GM13976 (cell line): ENCODE results near the gene NRTN.
"Not testable (repeated sequence)": the region's sequence is repeated elsewhere in the genome, so short reads cannot be mapped to it uniquely, and the experiment has no call there.

Experiments used
- DNase-seq: peaks from one replicate; pipeline ENCODE4 v3.0.0; 2012; ENCODE audit warnings: low spot score
- CTCF ChIP-seq: IDR thresholded peaks from 2 replicates; pipeline ENCODE4 v1.5.1; 2012; ENCODE audit warnings: borderline replicate concordance, mild to moderate bottlenecking; ENCODE audit not compliant: insufficient read depth; ENCODE audit errors: extremely low read depth, missing control alignments, control extremely low read depth
- in situ Hi-C: fragments of 300-500 bp; cut with MboI; formaldehyde crosslinking; loops from one replicate; pipeline ENCODE4 v1.12.0; 2022; ENCODE audit warnings: low sequenced_read_pairs, mixed read lengths, inconsistent platforms; ENCODE audit not compliant: unreplicated experiment

The NRTN gene

GRCh38 chr19:5867201-5868136 lies 62.6 kb downstream of the NRTN start:
- no peak for TF ChIP-seq CTCF
- in situ Hi-C loops: no loop called here
- DNase-seq: no peak

GRCh38 chr19:5870986-5871394 lies 66.1 kb downstream of the NRTN start:
- no peak for DNase-seq
- TF ChIP-seq CTCF: no peak
- in situ Hi-C loops: no loop called here

- DNase-seq: no peak
- in situ Hi-C loops: no loop called here
- no peak for TF ChIP-seq CTCF
These were observed 68.8 kb downstream of the NRTN start for GRCh38 chr19:5873617-5874199.

GRCh38 chr19:5874496-5874895 lies 69.6 kb downstream of the NRTN start:
- in situ Hi-C loops, DNase-seq: not testable (repeated sequence)

- no peak for DNase-seq
- no peak for TF ChIP-seq CTCF
- in situ Hi-C loops: no loop called here
These were observed 72.6 kb downstream of the NRTN start for GRCh38 chr19:5877427-5877826.

GRCh38 chr19:5877882-5878281 lies 73.0 kb downstream of the NRTN start:
- in situ Hi-C loops: no loop called here
- no peak for DNase-seq
- no peak for TF ChIP-seq CTCF
